ENCODE measurements around the gene THEMIS.

DNA sequence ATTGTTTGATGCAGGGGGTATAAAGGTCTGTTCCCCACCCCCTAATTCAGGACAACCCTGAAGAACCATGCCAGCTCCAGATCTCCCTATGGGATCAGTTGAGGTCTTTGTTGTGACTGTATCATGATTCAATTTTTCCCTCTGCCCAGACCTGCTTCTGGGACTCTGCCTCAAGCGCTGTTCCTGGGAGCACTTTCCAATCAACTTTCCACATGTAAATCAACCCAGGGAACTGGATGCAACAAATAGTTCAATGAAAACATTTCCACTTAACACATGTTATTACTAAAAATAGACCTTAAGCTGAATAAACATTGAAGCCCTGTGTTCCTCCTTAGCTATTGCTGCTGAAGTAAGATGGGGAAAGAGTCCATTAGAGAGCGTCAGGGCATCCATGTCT is 184.4 kb downstream of the THEMIS start:
- no peak for TF ChIP-seq EZH2 (IDR thresholded peaks at IDR 0.05; ENCODE audit: borderline replicate concordance, low read depth, low read length, poor library complexity, severe bottlenecking)
- TF ChIP-seq, protein P1, sequence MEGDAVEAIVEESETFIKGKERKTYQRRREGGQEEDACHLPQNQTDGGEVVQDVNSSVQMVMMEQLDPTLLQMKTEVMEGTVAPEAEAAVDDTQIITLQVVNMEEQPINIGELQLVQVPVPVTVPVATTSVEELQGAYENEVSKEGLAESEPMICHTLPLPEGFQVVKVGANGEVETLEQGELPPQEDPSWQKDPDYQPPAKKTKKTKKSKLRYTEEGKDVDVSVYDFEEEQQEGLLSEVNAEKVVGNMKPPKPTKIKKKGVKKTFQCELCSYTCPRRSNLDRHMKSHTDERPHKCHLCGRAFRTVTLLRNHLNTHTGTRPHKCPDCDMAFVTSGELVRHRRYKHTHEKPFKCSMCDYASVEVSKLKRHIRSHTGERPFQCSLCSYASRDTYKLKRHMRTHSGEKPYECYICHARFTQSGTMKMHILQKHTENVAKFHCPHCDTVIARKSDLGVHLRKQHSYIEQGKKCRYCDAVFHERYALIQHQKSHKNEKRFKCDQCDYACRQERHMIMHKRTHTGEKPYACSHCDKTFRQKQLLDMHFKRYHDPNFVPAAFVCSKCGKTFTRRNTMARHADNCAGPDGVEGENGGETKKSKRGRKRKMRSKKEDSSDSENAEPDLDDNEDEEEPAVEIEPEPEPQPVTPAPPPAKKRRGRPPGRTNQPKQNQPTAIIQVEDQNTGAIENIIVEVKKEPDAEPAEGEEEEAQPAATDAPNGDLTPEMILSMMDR (conservative IDR thresholded peaks at IDR 0.05; ENCODE audit: low read depth, low read length): no peak

Measured in A673 (cell line).